CD8-positive, alpha-beta memory T cell (primary cell): ENCODE measurements around the gene GSTA4. TPM values are rescaled to one million over a fixed set of nuclear protein-coding genes. Genes with fewer than 3 reads are reported as not detected.
"Not testable (repeated sequence)": the region's sequence is repeated elsewhere in the genome, so short reads cannot be mapped to it uniquely, and the experiment has no call there.

Source experiments
- CTCF ChIA-PET: fragments of 350-600 bp; sonication (Branson Sonifier 250); formaldehyde crosslinking; loops from one replicate; lab custom pipeline; 2021; ENCODE audit warnings: antibody characterized with exemption; lab: Charles Lee
- POLR2A ChIA-PET: fragments of 350-600 bp; sonication (Branson Sonifier 250); formaldehyde crosslinking; loops from one replicate; lab custom pipeline; 2021; ENCODE audit warnings: antibody characterized with exemption; lab: Charles Lee
- DNase-seq, 5 donors: peaks; one replicate each; pipeline versions ENCODE4 v3.0.0 to v3.0.0-alpha.2; 2020 to 2022; ENCODE audit warnings: mixed read lengths in 1 of 5
- H3K27ac ChIP-seq: one replicate; pipeline ENCODE4 v1.7.0; 2013; ENCODE audit warnings: low read depth, mild to moderate bottlenecking, low read length, moderate library complexity
- H3K27me3 ChIP-seq: 2 replicates; pipeline ENCODE4 v1.7.0; 2013; ENCODE audit warnings: low read length, mild to moderate bottlenecking; ENCODE audit not compliant: insufficient read depth, poor library complexity, severe bottlenecking
- H3K36me3 ChIP-seq: 2 replicates; pipeline ENCODE4 v1.7.0; 2013; ENCODE audit warnings: mild to moderate bottlenecking, low read length, moderate library complexity; ENCODE audit not compliant: insufficient read depth
- H3K4me1 ChIP-seq: 2 replicates; pipeline ENCODE4 v1.7.0; 2013; ENCODE audit warnings: mild to moderate bottlenecking, low read length, moderate library complexity; ENCODE audit not compliant: insufficient read depth
- H3K4me3 ChIP-seq: 2 replicates; pipeline ENCODE4 v1.7.0; 2013; ENCODE audit warnings: mild to moderate bottlenecking, low read length
- H3K9me3 ChIP-seq: 2 replicates; pipeline ENCODE4 v1.7.0; 2013; ENCODE audit warnings: mild to moderate bottlenecking, low read length
- H3K27ac Mint-ChIP-seq, 8 donors: one replicate each; pipeline ENCODE4 v1.8.0; 2020 to 2021; ENCODE audit warnings: mixed read lengths in 8 of 8, mild to moderate bottlenecking in 6 of 8, inconsistent platforms in 3 of 8, moderate library complexity in 3 of 8
- H3K27me3 Mint-ChIP-seq, 2 donors: one replicate each; pipeline ENCODE4 v1.8.0; 2020 to 2021; ENCODE audit warnings: mixed read lengths in 2 of 2, mild to moderate bottlenecking in 1 of 2, moderate library complexity in 1 of 2
- H3K36me3 Mint-ChIP-seq, 3 donors: one replicate each; pipeline ENCODE4 v1.8.0; 2020 to 2021; ENCODE audit warnings: mixed read lengths in 3 of 3, inconsistent platforms in 1 of 3, mild to moderate bottlenecking in 1 of 3
- H3K4me1 Mint-ChIP-seq, 3 donors: one replicate each; pipeline ENCODE4 v1.8.0; 2020 to 2021; ENCODE audit warnings: mixed read lengths in 3 of 3, inconsistent platforms in 1 of 3, mild to moderate bottlenecking in 1 of 3
- H3K4me3 Mint-ChIP-seq, 7 donors: one replicate each; pipeline ENCODE4 v1.8.0; 2020 to 2021; ENCODE audit warnings: mixed read lengths in 7 of 7, mild to moderate bottlenecking in 6 of 7, moderate library complexity in 4 of 7, inconsistent platforms in 2 of 7
- H3K9me3 Mint-ChIP-seq, 5 donors: one replicate each; pipeline ENCODE4 v1.8.0; 2020 to 2022; ENCODE audit warnings: mixed read lengths in 5 of 5, mild to moderate bottlenecking in 3 of 5, moderate library complexity in 2 of 5, inconsistent platforms in 1 of 5
- polyA plus RNA-seq: library from polyadenylated mRNA; unstranded; fragments of 300-500 nt; fragmentation: Illumina TruSeq; gene quantifications from one replicate; pipeline ENCODE4 v1.2.3, GENCODE V29; 2021
- total RNA-seq, 2 experiments: library from RNA; stranded (reverse); gene quantifications; one replicate each; pipeline ENCODE4 v1.2.3, GENCODE V29; 2021

Gene GSTA4
- total RNA-seq (1 to 10 TPM; 4.9 TPM), polyA plus RNA-seq (4.6 TPM)

DNA sequence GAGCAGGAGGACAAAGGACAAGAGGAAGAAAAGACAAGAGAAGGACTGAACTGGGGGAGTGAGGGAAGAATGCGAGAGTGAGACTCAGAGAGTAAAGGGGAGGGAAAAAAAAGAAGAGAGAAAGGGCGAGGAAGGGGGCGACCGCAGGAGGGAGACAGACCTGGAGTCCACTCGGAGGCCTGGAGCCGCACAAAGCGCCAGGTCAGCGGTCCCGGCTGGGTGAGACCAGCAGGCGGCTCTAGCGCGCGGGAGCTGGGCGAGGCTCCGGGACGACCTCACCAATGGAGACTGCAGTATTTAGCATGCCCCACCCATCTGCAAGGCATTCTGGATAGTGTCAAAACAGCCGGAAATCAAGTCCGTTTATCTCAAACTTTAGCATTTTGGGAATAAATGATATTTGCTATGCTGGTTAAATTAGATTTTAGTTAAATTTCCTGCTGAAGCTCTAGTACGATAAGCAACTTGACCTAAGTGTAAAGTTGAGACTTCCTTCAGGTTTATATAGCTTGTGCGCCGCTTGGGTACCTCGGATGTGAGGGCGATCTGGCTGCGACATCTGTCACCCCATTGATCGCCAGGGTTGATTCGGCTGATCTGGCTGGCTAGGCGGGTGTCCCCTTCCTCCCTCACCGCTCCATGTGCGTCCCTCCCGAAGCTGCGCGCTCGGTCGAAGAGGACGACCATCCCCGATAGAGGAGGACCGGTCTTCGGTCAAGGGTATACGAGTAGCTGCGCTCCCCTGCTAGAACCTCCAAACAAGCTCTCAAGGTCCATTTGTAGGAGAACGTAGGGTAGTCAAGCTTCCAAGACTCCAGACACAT lies at the start of gene GSTA4:
Gene GSTA4 (minus strand): TSS at position 196 of the 824 bp plus-strand sequence. CDS start 1,041 bp downstream, outside the sequence.
- peaks cover 18 to 34% (median 27%) of the 10 kb centered on the region in 3 donors for H3K4me1 Mint-ChIP-seq
- H3K9me3 ChIP-seq, H3K4me1 ChIP-seq, H3K36me3 ChIP-seq, H3K9me3 Mint-ChIP-seq, H3K27me3 ChIP-seq, H3K36me3 Mint-ChIP-seq: not testable (repeated sequence)
- Histone ChIP-seq H3K4me3 (peak within 1 kb of the TSS; percentile 79), H3K27ac (peak within 1 kb of the TSS; percentile 92)
- peak within 1 kb of the TSS; percentile 96 to 100 (median 99) for H3K27ac Mint-ChIP-seq
- POLR2A ChIA-PET = interaction anchor here (0.6 to 2.2 kb wide), 3 partner anchors 11 to 320 kb away, joined by 3 to 13 read pairs (median 6); partner anchors contain the start of gene FBXO9
- H3K27me3 Mint-ChIP-seq = peaks cover 8 to 13% of the 10 kb centered on the region in 2 donors
- peak within 1 kb of the TSS; percentile 88 to 96 (median 91) for H3K4me3 Mint-ChIP-seq
- CTCF ChIA-PET = interaction anchor here (0.8 to 2.8 kb wide), 9 partner anchors 10 to 710 kb away, joined by 3 to 32 read pairs (median 4); partner anchors contain the start of genes FBXO9, GCLC and MCM3
- DNase-seq = peak; percentile 82 to 94 (median 93)

DNA sequence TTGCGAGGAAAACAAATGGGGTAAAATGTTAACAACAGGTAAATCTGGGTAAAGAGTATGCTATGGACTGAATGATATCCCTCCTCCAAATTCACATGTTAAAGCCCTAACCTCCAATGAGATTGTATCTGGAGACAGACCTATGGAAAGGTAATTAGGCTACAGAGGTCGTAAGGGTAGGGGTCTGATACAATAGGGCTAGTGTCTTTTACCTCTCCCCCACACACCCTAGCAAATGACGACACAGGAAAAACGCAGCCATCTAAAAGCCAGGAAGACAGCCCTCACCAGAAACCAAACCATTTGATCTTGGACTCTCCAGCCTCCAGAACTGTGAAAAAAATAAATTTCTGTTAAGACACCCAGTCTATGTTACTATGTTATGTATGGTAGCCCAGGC lies 49.5 kb upstream of the GSTA4 start:
- Histone ChIP-seq H3K9me3 (no peaks in the 10 kb centered on the region), H3K4me3 (no peak overlapping the region), H3K4me1 (peaks cover 18% of the 10 kb centered on the region), H3K27ac (no peak overlapping the region), H3K36me3 (peaks cover 12% of the 10 kb centered on the region), H3K27me3 (no peaks in the 10 kb centered on the region)
- Mint-ChIP-seq H3K4me1 (peaks cover 26 to 31% (median 28%) of the 10 kb centered on the region in 3 donors), H3K4me3 (no peak overlapping the region), H3K9me3 (no peaks in the 10 kb centered on the region), H3K27me3 (peaks cover 0 to 3% of the 10 kb centered on the region in 2 donors), H3K27ac (no peak overlapping the region), H3K36me3 (peaks cover 16 to 26% (median 19%) of the 10 kb centered on the region in 3 donors)
- ChIA-PET CTCF (no interaction called here), POLR2A (no interaction called here)
- no peak for DNase-seq

- ChIA-PET CTCF (no interaction called here), POLR2A (interaction anchor here (0.5 kb wide), 1 partner anchor 78 kb away, joined by 3 read pairs; no protein-coding TSS in a partner anchor)
- peaks cover 0 to 3% of the 10 kb centered on the region in 2 donors for H3K27me3 Mint-ChIP-seq
These were observed 49.0 kb upstream of the GSTA4 start for GRCh38 chr6:53044071-53044470.

GRCh38 chr6:53043581-53043980 lies 48.5 kb upstream of the GSTA4 start:
- Mint-ChIP-seq H3K27me3 (peaks cover 0 to 3% of the 10 kb centered on the region in 2 donors), H3K9me3 (no peaks in the 10 kb centered on the region), H3K27ac (peak overlapping the region in 1 of 8 donors; percentile 51), H3K4me3 (no peak overlapping the region), H3K4me1 (peaks cover 18 to 21% (median 18%) of the 10 kb centered on the region in 3 donors), H3K36me3 (peaks cover 22 to 36% (median 26%) of the 10 kb centered on the region in 3 donors)
- POLR2A ChIA-PET = interaction anchor here (0.5 kb wide), 1 partner anchor 78 kb away, joined by 3 read pairs; no protein-coding TSS in a partner anchor
- Histone ChIP-seq H3K36me3 (peaks cover 12% of the 10 kb centered on the region), H3K4me3 (no peak overlapping the region), H3K9me3 (no peaks in the 10 kb centered on the region), H3K4me1 (peaks cover 10% of the 10 kb centered on the region), H3K27ac (no peak overlapping the region), H3K27me3 (no peaks in the 10 kb centered on the region)
- CTCF ChIA-PET = no interaction called here
- no peak for DNase-seq

More at GRCh38 chr6:53044071-53044470, 49.0 kb upstream of the GSTA4 start:
- H3K9me3 Mint-ChIP-seq = no peaks in the 10 kb centered on the region
- peak overlapping the region in 1 of 8 donors; percentile 51 for H3K27ac Mint-ChIP-seq
- H3K36me3 Mint-ChIP-seq = peaks cover 21 to 31% (median 23%) of the 10 kb centered on the region in 3 donors
- peaks cover 23 to 26% (median 23%) of the 10 kb centered on the region in 3 donors for H3K4me1 Mint-ChIP-seq
- Histone ChIP-seq H3K27me3 (no peaks in the 10 kb centered on the region), H3K4me1 (peaks cover 15% of the 10 kb centered on the region), H3K27ac (no peak overlapping the region), H3K9me3 (no peaks in the 10 kb centered on the region), H3K4me3 (no peak overlapping the region), H3K36me3 (peaks cover 12% of the 10 kb centered on the region)
- H3K4me3 Mint-ChIP-seq = no peak overlapping the region
- DNase-seq = no peak

DNA sequence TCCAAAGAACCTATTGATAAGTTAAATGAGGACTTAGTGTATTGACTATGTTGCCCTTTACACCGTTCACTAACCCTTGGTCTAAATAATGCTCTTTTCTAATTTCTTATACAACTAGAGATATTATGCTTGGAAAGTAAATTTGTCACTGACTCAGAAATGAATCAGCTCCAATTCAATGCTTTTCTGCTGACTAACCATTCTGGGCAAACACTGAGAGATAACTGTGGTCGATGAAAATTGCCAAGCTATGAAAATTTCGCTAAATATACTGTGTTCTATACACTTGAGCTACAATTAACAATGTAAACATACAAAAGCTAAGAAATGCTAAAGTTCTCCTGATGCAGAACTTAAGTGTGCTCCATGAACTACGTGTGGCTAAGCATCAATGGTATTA lies 47.0 kb upstream of the GSTA4 start:
- H3K4me3 ChIP-seq = no peak overlapping the region
- ChIA-PET CTCF (no interaction called here), POLR2A (no interaction called here)
- H3K4me1 Mint-ChIP-seq = peaks cover 6 to 9% (median 8%) of the 10 kb centered on the region in 3 donors
- H3K27ac ChIP-seq = no peak overlapping the region
- H3K27me3 ChIP-seq = no peaks in the 10 kb centered on the region
- H3K9me3 ChIP-seq = no peaks in the 10 kb centered on the region
- H3K27ac Mint-ChIP-seq = no peak overlapping the region
- H3K36me3 ChIP-seq = peaks cover 12% of the 10 kb centered on the region
- H3K9me3 Mint-ChIP-seq = no peaks in the 10 kb centered on the region
- H3K4me3 Mint-ChIP-seq = no peak overlapping the region
- H3K4me1 ChIP-seq = no peaks in the 10 kb centered on the region
- DNase-seq = no peak
- H3K36me3 Mint-ChIP-seq = peaks cover 22 to 42% (median 28%) of the 10 kb centered on the region in 3 donors
- H3K27me3 Mint-ChIP-seq = peaks cover 0 to 3% of the 10 kb centered on the region in 2 donors

- Histone ChIP-seq H3K9me3 (no peaks in the 10 kb centered on the region), H3K27ac (no peak overlapping the region), H3K36me3 (peaks cover 12% of the 10 kb centered on the region), H3K27me3 (no peaks in the 10 kb centered on the region), H3K4me3 (no peak overlapping the region), H3K4me1 (no peaks in the 10 kb centered on the region)
- Mint-ChIP-seq H3K4me1 (peaks cover 0 to 3% (median 2%) of the 10 kb centered on the region in 3 donors), H3K36me3 (peaks cover 26 to 46% (median 30%) of the 10 kb centered on the region in 3 donors), H3K9me3 (no peaks in the 10 kb centered on the region), H3K27ac (no peak overlapping the region), H3K27me3 (no peaks in the 10 kb centered on the region), H3K4me3 (no peak overlapping the region)
- DNase-seq = no peak
- ChIA-PET POLR2A (no interaction called here), CTCF (interaction anchor here (0.9 kb wide), 1 partner anchor 451 kb away, joined by 3 read pairs; no protein-coding TSS in a partner anchor)
These were observed 46.3 kb upstream of the GSTA4 start for GRCh38 chr6:53041356-53041755.

GRCh38 chr6:53038596-53038995 lies 43.5 kb upstream of the GSTA4 start:
- CTCF ChIA-PET = interaction anchor here (1.0 kb wide), 1 partner anchor 10 kb away, joined by 4 read pairs; no protein-coding TSS in a partner anchor
- POLR2A ChIA-PET = no interaction called here
- no peak overlapping the region for H3K4me3 ChIP-seq
- no peak for DNase-seq
- H3K4me1 Mint-ChIP-seq = peaks cover 0 to 3% (median 0%) of the 10 kb centered on the region in 3 donors
- no peak overlapping the region for H3K27ac Mint-ChIP-seq
- no peaks in the 10 kb centered on the region for H3K27me3 Mint-ChIP-seq
- H3K36me3 ChIP-seq = peaks cover 23% of the 10 kb centered on the region
- no peak overlapping the region for H3K27ac ChIP-seq
- H3K9me3 ChIP-seq = no peaks in the 10 kb centered on the region
- no peaks in the 10 kb centered on the region for H3K9me3 Mint-ChIP-seq
- H3K27me3 ChIP-seq = no peaks in the 10 kb centered on the region
- H3K4me1 ChIP-seq = no peaks in the 10 kb centered on the region
- H3K4me3 Mint-ChIP-seq = no peak overlapping the region
- peaks cover 35 to 71% (median 39%) of the 10 kb centered on the region in 3 donors for H3K36me3 Mint-ChIP-seq

DNA sequence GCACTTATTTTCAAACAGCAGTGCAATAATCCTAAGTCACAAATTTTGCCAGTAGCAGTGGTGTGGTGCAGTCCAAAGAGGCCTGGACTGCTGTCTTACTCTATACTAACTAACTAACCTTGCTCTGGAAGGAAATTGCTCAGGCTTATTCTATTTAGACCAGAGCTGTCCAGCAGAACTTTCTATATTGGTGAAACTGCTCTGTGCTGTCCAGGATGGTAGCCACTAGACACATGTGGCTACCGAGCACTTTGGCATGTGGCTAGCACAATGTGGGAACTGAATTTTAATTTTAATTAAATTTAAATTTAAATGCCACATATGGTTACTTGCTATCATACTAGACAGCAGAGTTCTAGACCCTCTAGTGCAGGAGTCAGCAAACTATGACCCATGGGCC lies 43.1 kb upstream of the GSTA4 start:
- Histone ChIP-seq H3K9me3 (no peaks in the 10 kb centered on the region), H3K27ac (no peak overlapping the region), H3K36me3 (peaks cover 25% of the 10 kb centered on the region), H3K4me3 (no peak overlapping the region), H3K4me1 (no peaks in the 10 kb centered on the region), H3K27me3 (no peaks in the 10 kb centered on the region)
- POLR2A ChIA-PET = no interaction called here
- no peak for DNase-seq
- no peak overlapping the region for H3K4me3 Mint-ChIP-seq
- H3K9me3 Mint-ChIP-seq = no peaks in the 10 kb centered on the region
- CTCF ChIA-PET = no interaction called here
- H3K4me1 Mint-ChIP-seq = peaks cover 0 to 3% (median 0%) of the 10 kb centered on the region in 3 donors
- H3K27ac Mint-ChIP-seq = no peak overlapping the region
- H3K36me3 Mint-ChIP-seq = peaks cover 35 to 75% (median 44%) of the 10 kb centered on the region in 3 donors
- no peaks in the 10 kb centered on the region for H3K27me3 Mint-ChIP-seq
